ENCODE results near the gene KLHL28.

- TF ChIP-seq CTCF (IDR thresholded peaks at IDR 0.05) = no peak
- no peak for TF ChIP-seq POLR2A (IDR thresholded peaks at IDR 0.05; ENCODE audit: low read depth)
- TF ChIP-seq POLR2AphosphoS5 (IDR thresholded peaks at IDR 0.05) = no peak
- TF ChIP-seq EP300 (IDR thresholded peaks at IDR 0.05) = no peak
Measured at GRCh38 chr14:44945264-44945663, 16.5 kb downstream of the KLHL28 start.

Measured in esophagus muscularis mucosa (tissue), 4 donors.